ENCODE data around the gene LRRC74A. TPM values are rescaled to one million over a fixed set of nuclear protein-coding genes. Genes with fewer than 3 reads are reported as not detected.

The LRRC74A gene
- polyA plus RNA-seq, 1 of the 3 experiments (the other 2 are of a cell fraction): not detected

DNA sequence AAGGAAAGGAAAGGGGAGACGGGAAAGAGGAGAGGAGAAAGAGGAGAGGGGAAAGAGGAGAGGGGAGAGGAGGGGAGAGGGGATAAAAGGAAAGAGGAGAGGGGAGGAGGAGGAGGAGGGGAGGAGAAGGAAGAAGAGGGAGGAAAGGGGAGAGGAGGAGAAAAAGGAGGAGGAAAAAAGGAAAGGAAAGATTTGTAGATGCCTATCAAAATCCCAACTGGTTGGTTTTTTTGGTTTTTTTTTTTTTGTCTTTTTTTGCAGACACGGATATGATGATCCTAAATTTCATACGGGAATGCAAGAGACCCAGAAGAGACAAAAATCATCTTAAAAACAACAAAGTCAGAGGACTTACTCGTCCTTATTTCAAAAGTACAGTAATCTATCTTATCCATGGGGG lies 32.9 kb upstream of the LRRC74A start:
- no peak overlapping the region for H3K4me3 ChIP-seq (ENCODE audit: low read depth in 2 of 2, low read length in 1 of 2)
- CTCF ChIA-PET: no interaction called here
- H3K4me1 ChIP-seq (ENCODE audit: control insufficient read depth in 1 of 2, insufficient read depth in 2 of 2, low read depth in 1 of 2, low read length in 1 of 2): no peaks in the 10 kb centered on the region
- H3K79me2 ChIP-seq (ENCODE audit: insufficient read depth): no peaks in the 10 kb centered on the region
- POLR2A ChIA-PET: no interaction called here
- H3K4me2 ChIP-seq: no peak overlapping the region
- H3K9me3 ChIP-seq: peaks cover 10% of the 10 kb centered on the region; the same call in 1 of the 2 replicates
- H4K20me1 ChIP-seq (ENCODE audit: insufficient read depth): no peaks in the 10 kb centered on the region
- H3K9ac ChIP-seq: no peak overlapping the region
- TF ChIP-seq, protein P1, sequence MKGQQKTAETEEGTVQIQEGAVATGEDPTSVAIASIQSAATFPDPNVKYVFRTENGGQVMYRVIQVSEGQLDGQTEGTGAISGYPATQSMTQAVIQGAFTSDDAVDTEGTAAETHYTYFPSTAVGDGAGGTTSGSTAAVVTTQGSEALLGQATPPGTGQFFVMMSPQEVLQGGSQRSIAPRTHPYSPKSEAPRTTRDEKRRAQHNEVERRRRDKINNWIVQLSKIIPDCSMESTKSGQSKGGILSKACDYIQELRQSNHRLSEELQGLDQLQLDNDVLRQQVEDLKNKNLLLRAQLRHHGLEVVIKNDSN (IDR thresholded peaks at IDR 0.05; ENCODE audit: borderline replicate concordance, low read depth): no peak
- no peak for TF ChIP-seq RCOR1 (IDR thresholded peaks at IDR 0.05; ENCODE audit: low read length)
- no peak for TF ChIP-seq MXI1 (IDR thresholded peaks at IDR 0.05; ENCODE audit: low read depth, low read length)
- TF ChIP-seq, protein P2, sequence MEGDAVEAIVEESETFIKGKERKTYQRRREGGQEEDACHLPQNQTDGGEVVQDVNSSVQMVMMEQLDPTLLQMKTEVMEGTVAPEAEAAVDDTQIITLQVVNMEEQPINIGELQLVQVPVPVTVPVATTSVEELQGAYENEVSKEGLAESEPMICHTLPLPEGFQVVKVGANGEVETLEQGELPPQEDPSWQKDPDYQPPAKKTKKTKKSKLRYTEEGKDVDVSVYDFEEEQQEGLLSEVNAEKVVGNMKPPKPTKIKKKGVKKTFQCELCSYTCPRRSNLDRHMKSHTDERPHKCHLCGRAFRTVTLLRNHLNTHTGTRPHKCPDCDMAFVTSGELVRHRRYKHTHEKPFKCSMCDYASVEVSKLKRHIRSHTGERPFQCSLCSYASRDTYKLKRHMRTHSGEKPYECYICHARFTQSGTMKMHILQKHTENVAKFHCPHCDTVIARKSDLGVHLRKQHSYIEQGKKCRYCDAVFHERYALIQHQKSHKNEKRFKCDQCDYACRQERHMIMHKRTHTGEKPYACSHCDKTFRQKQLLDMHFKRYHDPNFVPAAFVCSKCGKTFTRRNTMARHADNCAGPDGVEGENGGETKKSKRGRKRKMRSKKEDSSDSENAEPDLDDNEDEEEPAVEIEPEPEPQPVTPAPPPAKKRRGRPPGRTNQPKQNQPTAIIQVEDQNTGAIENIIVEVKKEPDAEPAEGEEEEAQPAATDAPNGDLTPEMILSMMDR (IDR thresholded peaks at IDR 0.05): no peak
- no peak for TF ChIP-seq FOSL2 (IDR thresholded peaks at IDR 0.05; ENCODE audit: borderline replicate concordance, low read depth)
- no peak overlapping the region for H3K27ac ChIP-seq (ENCODE audit: low read depth in 2 of 2, low read length in 1 of 2)
- WGBS (ENCODE audit: low lambda C conversion rate): 72% methylated on average over 4 of the region's 4 CpGs
- H3F3A ChIP-seq (replicated peaks; ENCODE audit: insufficient read depth): no peaks in the 10 kb centered on the region
- no peaks in the 10 kb centered on the region for H3K9me2 ChIP-seq
- peaks cover 5 to 28% of the 10 kb centered on the region in 2 experiments for H3K36me3 ChIP-seq (replicated peaks in 1 of 2; ENCODE audit: control insufficient read depth in 1 of 2, insufficient read depth in 2 of 2, low read length in 1 of 2)
- DNase-seq: no peak
- H3K27me3 ChIP-seq (ENCODE audit: insufficient read depth): no peaks in the 10 kb centered on the region
- no peak overlapping the region for H2AFZ ChIP-seq (ENCODE audit: low read depth)

DNA sequence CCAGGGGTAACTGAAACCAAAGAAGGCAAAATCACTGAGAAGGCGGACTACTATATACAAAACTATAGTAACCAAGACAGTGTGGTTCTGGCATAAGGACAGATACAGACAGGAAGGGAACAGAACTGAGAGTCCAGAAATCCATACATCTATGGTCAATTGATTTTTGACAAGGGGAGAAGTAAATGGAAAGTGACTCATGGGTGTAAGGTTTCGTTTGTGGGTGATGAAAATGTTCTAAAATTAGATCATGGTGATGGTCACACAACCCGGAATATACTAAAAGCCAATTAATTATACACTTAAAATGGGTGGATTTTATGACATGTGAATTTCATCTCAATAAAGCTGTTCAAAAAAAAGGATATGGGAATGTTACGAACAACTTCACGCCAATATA lies 32.3 kb upstream of the LRRC74A start:
- ChIA-PET POLR2A (interaction anchor here (0.6 kb wide), 1 partner anchor 474 kb away, joined by 3 read pairs; no protein-coding TSS in a partner anchor), CTCF (no interaction called here)
- no peak for DNase-seq
- Histone ChIP-seq H2AFZ (ENCODE audit: low read depth) (no peak overlapping the region), H3K27ac (ENCODE audit: low read depth in 2 of 2, low read length in 1 of 2) (no peak overlapping the region), H3K4me1 (ENCODE audit: control insufficient read depth in 1 of 2, insufficient read depth in 2 of 2, low read depth in 1 of 2, low read length in 1 of 2) (no peaks in the 10 kb centered on the region), H3K4me2 (no peak overlapping the region), H4K20me1 (ENCODE audit: insufficient read depth) (no peaks in the 10 kb centered on the region), H3K27me3 (ENCODE audit: insufficient read depth) (no peaks in the 10 kb centered on the region), H3K9me2 (no peaks in the 10 kb centered on the region), H3K36me3 (replicated peaks in 1 of 2; ENCODE audit: control insufficient read depth in 1 of 2, insufficient read depth in 2 of 2, low read length in 1 of 2) (peaks cover 5 to 22% of the 10 kb centered on the region in 2 experiments), H3K9ac (no peak overlapping the region), H3K4me3 (ENCODE audit: low read depth in 2 of 2, low read length in 1 of 2) (no peak overlapping the region), H3F3A (replicated peaks; ENCODE audit: insufficient read depth) (no peaks in the 10 kb centered on the region), H3K79me2 (ENCODE audit: insufficient read depth) (no peaks in the 10 kb centered on the region), H3K9me3 (peaks cover 10% of the 10 kb centered on the region; the same call in 1 of the 2 replicates)
- 81% methylated on average over 5 of the region's 5 CpGs for WGBS (ENCODE audit: low lambda C conversion rate)
- TF ChIP-seq SIN3A (IDR thresholded peaks at IDR 0.05; ENCODE audit: borderline replicate concordance, low read depth, low read length): no peak

DNA sequence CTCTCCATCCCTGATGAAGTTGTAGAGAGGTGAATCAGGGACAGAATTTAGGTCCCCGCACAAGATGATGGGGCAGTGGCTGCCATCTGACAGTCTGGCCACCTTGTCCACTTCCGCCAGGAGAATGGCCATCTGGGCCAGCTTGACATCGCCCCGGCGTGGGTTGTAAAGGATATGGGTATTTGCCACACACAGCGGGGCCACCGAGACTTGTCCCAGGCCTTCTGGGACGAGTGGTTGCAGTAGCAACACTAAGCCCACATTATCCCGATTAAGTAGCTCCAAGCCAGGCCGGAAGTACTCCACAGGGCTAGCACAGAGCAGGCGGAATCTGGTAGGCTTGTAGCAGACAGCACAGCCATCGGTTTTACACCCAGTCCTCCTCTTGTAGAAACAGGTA lies 19.8 kb upstream of the LRRC74A start:
- H3K36me3 ChIP-seq (replicated peaks in 1 of 2; ENCODE audit: control insufficient read depth in 1 of 2, insufficient read depth in 2 of 2, low read length in 1 of 2): peaks cover 8 to 67% of the 10 kb centered on the region in 2 experiments
- no peaks in the 10 kb centered on the region for H3K9me3 ChIP-seq
- POLR2A ChIA-PET: no interaction called here
- no peaks in the 10 kb centered on the region for H3F3A ChIP-seq (replicated peaks; ENCODE audit: insufficient read depth)
- TF ChIP-seq, protein P3, sequence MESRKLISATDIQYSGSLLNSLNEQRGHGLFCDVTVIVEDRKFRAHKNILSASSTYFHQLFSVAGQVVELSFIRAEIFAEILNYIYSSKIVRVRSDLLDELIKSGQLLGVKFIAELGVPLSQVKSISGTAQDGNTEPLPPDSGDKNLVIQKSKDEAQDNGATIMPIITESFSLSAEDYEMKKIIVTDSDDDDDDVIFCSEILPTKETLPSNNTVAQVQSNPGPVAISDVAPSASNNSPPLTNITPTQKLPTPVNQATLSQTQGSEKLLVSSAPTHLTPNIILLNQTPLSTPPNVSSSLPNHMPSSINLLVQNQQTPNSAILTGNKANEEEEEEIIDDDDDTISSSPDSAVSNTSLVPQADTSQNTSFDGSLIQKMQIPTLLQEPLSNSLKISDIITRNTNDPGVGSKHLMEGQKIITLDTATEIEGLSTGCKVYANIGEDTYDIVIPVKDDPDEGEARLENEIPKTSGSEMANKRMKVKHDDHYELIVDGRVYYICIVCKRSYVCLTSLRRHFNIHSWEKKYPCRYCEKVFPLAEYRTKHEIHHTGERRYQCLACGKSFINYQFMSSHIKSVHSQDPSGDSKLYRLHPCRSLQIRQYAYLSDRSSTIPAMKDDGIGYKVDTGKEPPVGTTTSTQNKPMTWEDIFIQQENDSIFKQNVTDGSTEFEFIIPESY (IDR thresholded peaks at IDR 0.05; ENCODE audit: borderline replicate concordance, low read depth): no peak
- TF ChIP-seq FOXM1 (IDR thresholded peaks at IDR 0.05; ENCODE audit: low read depth) (no peak), POLR2AphosphoS5 (IDR thresholded peaks at IDR 0.05; ENCODE audit: low read depth, low read length) (no peak), TAF1 (IDR thresholded peaks at IDR 0.05; ENCODE audit: borderline replicate concordance, low read depth, low read length) (no peak), CHD2 (IDR thresholded peaks at IDR 0.05; ENCODE audit: low read length, partially characterized antibody) (no peak)
- TF ChIP-seq, protein P4, sequence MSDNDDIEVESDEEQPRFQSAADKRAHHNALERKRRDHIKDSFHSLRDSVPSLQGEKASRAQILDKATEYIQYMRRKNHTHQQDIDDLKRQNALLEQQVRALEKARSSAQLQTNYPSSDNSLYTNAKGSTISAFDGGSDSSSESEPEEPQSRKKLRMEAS (IDR thresholded peaks at IDR 0.05; ENCODE audit: low read depth): no peak
- H3K27ac ChIP-seq (ENCODE audit: low read depth in 2 of 2, low read length in 1 of 2): no peak overlapping the region
- peaks cover 6 to 9% of the 10 kb centered on the region in 2 experiments; a peak in 3 of 4 replicates for H3K4me1 ChIP-seq (ENCODE audit: control insufficient read depth in 1 of 2, insufficient read depth in 2 of 2, low read depth in 1 of 2, low read length in 1 of 2)
- DNase-seq: no peak
- H3K9ac ChIP-seq: no peak overlapping the region
- H3K4me2 ChIP-seq: no peak overlapping the region
- no peaks in the 10 kb centered on the region for H3K27me3 ChIP-seq (ENCODE audit: insufficient read depth)
- H2AFZ ChIP-seq (ENCODE audit: low read depth): no peak overlapping the region
- no peaks in the 10 kb centered on the region for H3K9me2 ChIP-seq
- 100% methylated on average over 1 of the region's 12 CpGs for WGBS (ENCODE audit: low lambda C conversion rate)
- H3K4me3 ChIP-seq (ENCODE audit: low read depth in 2 of 2, low read length in 1 of 2): no peak overlapping the region
- peaks cover 5% of the 10 kb centered on the region; the same call in 1 of the 2 replicates for H3K79me2 ChIP-seq (ENCODE audit: insufficient read depth)
- H4K20me1 ChIP-seq (ENCODE audit: insufficient read depth): no peaks in the 10 kb centered on the region
- CTCF ChIA-PET: interaction anchor here (1.3 to 9.9 kb wide), 4 partner anchors 21 to 98 kb away, joined by 3 to 112 read pairs (median 6); no protein-coding TSS in a partner anchor

Measured in SK-N-SH (cell line).